GM12878 (cell line): ENCODE measurements around the gene B4GALT5. TPM values are rescaled to one million over a fixed set of nuclear protein-coding genes. Genes with fewer than 3 reads are reported as not detected.

Experiments used
- ATAC-seq: fragments of 200-7000 bp; cut with Tn5 transposase; 3 replicates; pipeline ENCODE4 v1.9.1; 2020; ENCODE audit warnings: mild to moderate bottlenecking, moderate library complexity
- BruUV-seq: library from RNA; stranded (reverse); fragments of 400-500 nt; replicated peaks from 2 replicates; lab custom pipeline; 2021; lab: Mats Ljungman, UMichigan
- CTCF ChIA-PET: fragments of 300-600 bp; sonication (Branson Sonifier 250); formaldehyde crosslinking; extraction: SDS; loops from one replicate; lab custom pipeline; 2021; ENCODE audit warnings: inconsistent platforms; lab: Yijun Ruan, JAX
- POLR2A ChIA-PET: fragments of 350-600 bp; formaldehyde crosslinking; extraction: SDS; loops from one replicate; lab custom pipeline; 2021; ENCODE audit warnings: inconsistent platforms; lab: Charles Lee
- RAD21 ChIA-PET: fragments of 300-600 bp; sonication (Branson Sonifier 250); formaldehyde crosslinking; loops from one replicate; lab custom pipeline; 2023; ENCODE audit warnings: antibody characterized with exemption; ENCODE audit not compliant: unreplicated experiment; lab: Charles Lee
- SMC1A ChIA-PET: fragments of 300-600 bp; sonication (Branson Sonifier 250); formaldehyde crosslinking; loops from one replicate; lab custom pipeline; 2023; ENCODE audit not compliant: unreplicated experiment, uncharacterized antibody; lab: Charles Lee
- DNase-seq: peaks from one replicate; pipeline ENCODE4 v3.0.0-alpha.2; 2011; ENCODE audit warnings: low read depth, low spot score
- FAIRE-seq: peaks from 3 replicates; lab custom pipeline; 2011; peaks lifted over from hg19 to GRCh38; lab: Jason Lieb, UNC
- H2AFZ ChIP-seq: 2 replicates; pipeline ENCODE4 v1.6.0; 2011; ENCODE audit warnings: low read depth, low read length, control low read depth; ENCODE audit not compliant: control insufficient read depth
- H3K27ac ChIP-seq: 2 replicates; pipeline ENCODE4 v1.5.1; 2011; ENCODE audit warnings: control low read depth; ENCODE audit not compliant: control insufficient read depth, insufficient read depth
- H3K27me3 ChIP-seq, 2 experiments: replicated peaks in 1 of 2; 2 replicates each; pipeline versions ENCODE4 v1.6.0 to v1.6.1; 2011; ENCODE audit warnings: low read length in 1 of 2; ENCODE audit not compliant: control insufficient read depth in 2 of 2, insufficient read depth in 2 of 2
- H3K36me3 ChIP-seq, 2 experiments: 2 replicates each; pipeline ENCODE4 v1.5.1; 2011; ENCODE audit warnings: low read length in 1 of 2; ENCODE audit not compliant: control insufficient read depth in 2 of 2, insufficient read depth in 2 of 2
- H3K4me1 ChIP-seq: 2 replicates; pipeline ENCODE4 v1.6.1; 2011; ENCODE audit warnings: mild to moderate bottlenecking, low read length, moderate library complexity, mixed read lengths; ENCODE audit not compliant: control insufficient read depth, insufficient read depth
- H3K4me2 ChIP-seq: 2 replicates; pipeline ENCODE4 v1.6.0; 2011; ENCODE audit warnings: control low read depth; ENCODE audit not compliant: control insufficient read depth, insufficient read depth
- H3K4me3 ChIP-seq: fragments of 200-600 bp; sonication (generic); 2 replicates; pipeline ENCODE4 v1.5.1; 2016
- H3K79me2 ChIP-seq: 2 replicates; pipeline ENCODE4 v1.6.0; 2011; ENCODE audit warnings: low read length; ENCODE audit not compliant: control insufficient read depth, insufficient read depth
- H3K9ac ChIP-seq: 2 replicates; pipeline ENCODE4 v1.8.0; 2011; ENCODE audit warnings: low read length, control low read depth, mixed read lengths; ENCODE audit not compliant: control insufficient read depth, insufficient read depth
- H3K9me3 ChIP-seq: replicated peaks from 3 replicates; pipeline ENCODE4 v1.5.1; 2011; ENCODE audit warnings: mild to moderate bottlenecking, low read length; ENCODE audit not compliant: control insufficient read depth, insufficient read depth
- H4K20me1 ChIP-seq: 2 replicates; pipeline ENCODE4 v1.6.0; 2011; ENCODE audit not compliant: control insufficient read depth, insufficient read depth
- EGR1 ChIP-seq, 2 experiments: IDR thresholded peaks; 1 replicate in 1 of 2; 2 replicates in 1 of 2; pipeline ENCODE4 v1.6.1; 2011 to 2012; ENCODE audit warnings: low read depth in 2 of 2, low read length in 2 of 2, borderline replicate concordance in 1 of 2, mild to moderate bottlenecking in 1 of 2, moderate library complexity in 1 of 2
- EP300 ChIP-seq, 2 experiments: fragments of 150-350 bp in 1 of 2; IDR thresholded peaks; 2 replicates each; pipeline ENCODE4 v1.6.1; 2011 to 2012; ENCODE audit warnings: low read depth in 2 of 2, low read length in 2 of 2, borderline replicate concordance in 1 of 2, improper control_type of control experiment in 1 of 2, inconsistent platforms in 1 of 2; ENCODE audit not compliant: control insufficient read depth in 1 of 2
- ETV6 ChIP-seq, 2 experiments: fragments of 450-650 bp in 1 of 2; IDR thresholded peaks in 1 of 2; conservative IDR thresholded peaks in 1 of 2; 2 replicates each; pipeline ENCODE4 v1.6.1; 2014; ENCODE audit warnings: antibody characterized with exemption in 1 of 2, borderline replicate concordance in 1 of 2, low read depth in 1 of 2, mild to moderate bottlenecking in 1 of 2, moderate library complexity in 1 of 2
- FOXK2 ChIP-seq: fragments of 450-650 bp; IDR thresholded peaks from 2 replicates; pipeline ENCODE4 v1.6.1; 2017; ENCODE audit warnings: mild to moderate bottlenecking, moderate library complexity
- KLF5 ChIP-seq: fragments of 450-650 bp; IDR thresholded peaks from 2 replicates; pipeline ENCODE4 v1.6.1; 2014; ENCODE audit warnings: mild to moderate bottlenecking; ENCODE audit not compliant: partially characterized antibody
- LARP7 ChIP-seq: fragments of 450-650 bp; IDR thresholded peaks from 2 replicates; pipeline ENCODE4 v1.6.1; 2017; ENCODE audit warnings: mild to moderate bottlenecking
- PAX5 ChIP-seq: IDR thresholded peaks from 2 replicates; pipeline ENCODE4 v1.6.1; 2011; ENCODE audit warnings: low read depth, low read length, borderline replicate concordance
- POLR2AphosphoS2 ChIP-seq: IDR thresholded peaks from 2 replicates; pipeline ENCODE4 v1.6.1; 2011; ENCODE audit warnings: low read depth, mild to moderate bottlenecking, low read length, improper control_type of control experiment, moderate library complexity
- SMC3 ChIP-seq: IDR thresholded peaks from 2 replicates; pipeline ENCODE4 v1.6.1; 2011; ENCODE audit warnings: low read length, improper control_type of control experiment, borderline replicate concordance
- SPI1 ChIP-seq: IDR thresholded peaks from 2 replicates; pipeline ENCODE4 v1.6.1; 2011; ENCODE audit warnings: low read depth, mild to moderate bottlenecking, low read length, moderate library complexity, borderline replicate concordance; ENCODE audit not compliant: insufficient read depth
- SRF ChIP-seq, 2 experiments: IDR thresholded peaks; 2 replicates each; pipeline ENCODE4 v1.6.1; 2011; ENCODE audit warnings: low read depth in 2 of 2, low read length in 2 of 2, mild to moderate bottlenecking in 1 of 2, moderate library complexity in 1 of 2
- TCF3 ChIP-seq: IDR thresholded peaks from 2 replicates; pipeline ENCODE4 v1.6.1; 2012; ENCODE audit warnings: low read depth, mild to moderate bottlenecking, low read length, borderline replicate concordance; ENCODE audit not compliant: insufficient read depth
- WRNIP1 ChIP-seq: IDR thresholded peaks from 2 replicates; pipeline ENCODE4 v1.6.1; 2011; ENCODE audit warnings: low read depth, low read length, improper control_type of control experiment, borderline replicate concordance
- YY1 ChIP-seq: IDR thresholded peaks from 2 replicates; pipeline ENCODE4 v1.6.1; 2011; ENCODE audit warnings: low read depth, mild to moderate bottlenecking, low read length
- ZNF207 ChIP-seq: fragments of 450-650 bp; IDR thresholded peaks from 2 replicates; pipeline ENCODE4 v1.6.1; 2014; ENCODE audit warnings: antibody characterized with exemption, mild to moderate bottlenecking, borderline replicate concordance
- WGBS: methylation state at CpG from one replicate; pipeline ENCODE4 v1.1.6; 2016; ENCODE audit warnings: low lambda C conversion rate; ENCODE audit not compliant: insufficient replicate concordance, insufficient coverage; ENCODE audit errors: missing lambda C conversion rate; 5-methylcytosine and 5-hydroxymethylcytosine counted together
- in situ Hi-C: fragments of 300-500 bp; cut with MboI; formaldehyde crosslinking; loops from 9 replicates; pipeline ENCODE4 v1.14.3; 2018; ENCODE audit warnings: mixed read lengths
- intact Hi-C: fragments of 100-400 bp; cut with micrococcal nuclease; formaldehyde crosslinking; loops from one replicate; pipeline ENCODE4 v1.14.2; 2022; ENCODE audit not compliant: unreplicated experiment
- polyA plus RNA-seq, 11 experiments: library from polyadenylated mRNA; depleted of rRNA in 4 of 11; unstranded in 6 of 11; stranded (reverse) in 5 of 11; fragments of >200 nt; fragmentation: Nextera tagmentation in 4 of 11; fragmentation: Illumina TruSeq in 1 of 11; extraction: Ambion mirVana in 4 of 11; extraction: Trizol in 1 of 11; gene quantifications; 1 replicate in 1 of 11; 2 replicates in 10 of 11; pipeline versions ENCODE4 v1.2.1 to v1.2.3, GENCODE V29; 2011 to 2016; ENCODE audit warnings: inconsistent platforms in 2 of 11, missing spikeins in 2 of 11, low read depth in 1 of 11
- total RNA-seq, 4 experiments: library from RNA; depleted of rRNA in 3 of 4; stranded (reverse); fragments of >200 nt in 3 of 4; fragmentation: Illumina TruSeq in 1 of 4; extraction: Trizol in 1 of 4; gene quantifications; 2 replicates each; pipeline versions ENCODE4 v1.2.1 to v1.2.3, GENCODE V29; 2013 to 2021
- TF ChIP-seq, protein P1 (sequence below): IDR thresholded peaks from 2 replicates; pipeline ENCODE4 v1.6.1; 2011; ENCODE audit warnings: low read depth, mild to moderate bottlenecking, low read length, moderate library complexity, borderline replicate concordance; ENCODE audit errors: extremely low read depth
- TF ChIP-seq, protein P2 (sequence below): IDR thresholded peaks from 2 replicates; pipeline ENCODE4 v1.6.1; 2012; ENCODE audit warnings: low read depth, low read length, improper control_type of control experiment
- TF ChIP-seq, protein P3 (sequence below): fragments of 450-650 bp; IDR thresholded peaks from 2 replicates; pipeline ENCODE4 v1.6.1; 2018; ENCODE audit warnings: borderline replicate concordance, mild to moderate bottlenecking; ENCODE audit not compliant: partially characterized antibody

The B4GALT5 gene
- total and polyA plus RNA-seq, 10 of the 15 experiments (the other 5 are each of a cell fraction or from before 2014, with no cell fraction given): 2.0 to 55.5 (median 20.2) TPM

DNA sequence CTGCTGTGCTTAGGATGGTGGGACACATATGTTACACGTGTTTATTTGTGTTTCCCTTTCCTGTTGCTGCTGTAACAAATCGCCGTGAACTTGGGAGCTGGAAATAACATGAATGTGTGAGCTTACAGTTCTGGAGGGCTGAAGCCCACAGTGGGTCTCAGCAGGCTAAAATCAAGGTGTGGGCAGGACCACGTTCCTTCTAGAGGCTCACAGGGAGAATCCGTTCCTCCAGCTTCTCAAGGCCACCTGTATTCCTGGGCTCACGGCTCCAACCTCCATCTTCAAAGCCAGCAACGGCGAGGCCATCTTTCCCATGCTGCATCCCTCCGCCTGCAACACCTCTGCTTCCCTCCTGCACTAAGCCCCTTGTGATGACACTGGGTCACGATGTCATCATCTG lies 118.3 kb downstream of the B4GALT5 start (continued):
- no peak for TF ChIP-seq SMC3
- TF ChIP-seq KLF5: no peak
- TF ChIP-seq FOXK2: no peak
- TF ChIP-seq TCF3: no peak
- TF ChIP-seq EGR1 (IDR thresholded peaks at IDR 0.05; ENCODE audit: borderline replicate concordance in 1 of 2, low read depth in 2 of 2, low read length in 2 of 2): no peak
- TF ChIP-seq, protein P1, sequence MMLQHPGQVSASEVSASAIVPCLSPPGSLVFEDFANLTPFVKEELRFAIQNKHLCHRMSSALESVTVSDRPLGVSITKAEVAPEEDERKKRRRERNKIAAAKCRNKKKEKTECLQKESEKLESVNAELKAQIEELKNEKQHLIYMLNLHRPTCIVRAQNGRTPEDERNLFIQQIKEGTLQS: no peak
- TF ChIP-seq, protein P2, sequence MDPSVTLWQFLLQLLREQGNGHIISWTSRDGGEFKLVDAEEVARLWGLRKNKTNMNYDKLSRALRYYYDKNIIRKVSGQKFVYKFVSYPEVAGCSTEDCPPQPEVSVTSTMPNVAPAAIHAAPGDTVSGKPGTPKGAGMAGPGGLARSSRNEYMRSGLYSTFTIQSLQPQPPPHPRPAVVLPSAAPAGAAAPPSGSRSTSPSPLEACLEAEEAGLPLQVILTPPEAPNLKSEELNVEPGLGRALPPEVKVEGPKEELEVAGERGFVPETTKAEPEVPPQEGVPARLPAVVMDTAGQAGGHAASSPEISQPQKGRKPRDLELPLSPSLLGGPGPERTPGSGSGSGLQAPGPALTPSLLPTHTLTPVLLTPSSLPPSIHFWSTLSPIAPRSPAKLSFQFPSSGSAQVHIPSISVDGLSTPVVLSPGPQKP: no peak
- TF ChIP-seq ZNF207: no peak

DNA sequence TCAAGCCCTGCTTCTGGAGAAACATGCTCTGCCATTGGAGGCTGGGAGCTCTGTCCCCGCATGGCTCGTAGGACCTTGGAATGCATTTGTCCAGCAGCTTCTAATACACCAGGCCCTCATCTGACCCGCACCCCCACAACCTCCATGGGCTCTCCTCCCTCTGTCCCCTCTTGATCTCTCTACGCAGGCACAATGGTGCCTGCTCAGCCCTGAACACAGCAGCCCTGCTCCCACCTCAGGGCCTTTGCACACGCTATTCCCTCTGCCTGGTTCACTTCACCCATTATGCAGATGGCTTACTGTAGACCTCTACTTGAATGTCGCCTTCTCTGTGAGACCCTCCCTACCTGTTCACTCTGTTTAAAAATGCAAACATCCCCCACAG lies 118.8 kb downstream of the B4GALT5 start:
- Histone ChIP-seq H3K9me3 (peaks cover 6% of the 10 kb centered on the region; the same call in 2 of the 3 replicates), H3K27me3 (no peaks in the 10 kb centered on the region; a peak in 2 of 4 replicates), H3K36me3 (no peaks in the 10 kb centered on the region), H3K4me1 (peaks cover 21% of the 10 kb centered on the region), H3K4me2 (no peak overlapping the region), H3K4me3 (no peak overlapping the region), H2AFZ (no peak overlapping the region), H3K9ac (no peak overlapping the region), H3K79me2 (no peaks in the 10 kb centered on the region), H4K20me1 (no peaks in the 10 kb centered on the region), H3K27ac (no peak overlapping the region)
- no TSS peak for BruUV-seq
- 97% methylated on average over 5 of the region's 6 CpGs for WGBS
- ATAC-seq (no peak), DNase-seq (no peak), FAIRE-seq (no peak)
- ChIA-PET CTCF (no interaction called here), SMC1A (interaction anchor here (0.7 kb wide), 1 partner anchor 12 kb away, joined by 3 read pairs; no protein-coding TSS in a partner anchor), RAD21 (no interaction called here), POLR2A (no interaction called here)
- in situ Hi-C loops (no loop called here), intact Hi-C loops (no loop called here)
- TF ChIP-seq LARP7: no peak
- TF ChIP-seq PAX5: no peak
- no peak for TF ChIP-seq ETV6 (conservative IDR thresholded peaks at IDR 0.05 in 1 of 2, IDR thresholded peaks at IDR 0.05 in 1 of 2; ENCODE audit: borderline replicate concordance in 1 of 2, low read depth in 1 of 2)
- TF ChIP-seq YY1: no peak
- TF ChIP-seq POLR2AphosphoS2: no peak
- TF ChIP-seq SPI1: no peak
- TF ChIP-seq EP300 (IDR thresholded peaks at IDR 0.05; ENCODE audit: borderline replicate concordance in 1 of 2, control insufficient read depth in 1 of 2, low read depth in 2 of 2, low read length in 2 of 2): no peak
- TF ChIP-seq, protein P3, sequence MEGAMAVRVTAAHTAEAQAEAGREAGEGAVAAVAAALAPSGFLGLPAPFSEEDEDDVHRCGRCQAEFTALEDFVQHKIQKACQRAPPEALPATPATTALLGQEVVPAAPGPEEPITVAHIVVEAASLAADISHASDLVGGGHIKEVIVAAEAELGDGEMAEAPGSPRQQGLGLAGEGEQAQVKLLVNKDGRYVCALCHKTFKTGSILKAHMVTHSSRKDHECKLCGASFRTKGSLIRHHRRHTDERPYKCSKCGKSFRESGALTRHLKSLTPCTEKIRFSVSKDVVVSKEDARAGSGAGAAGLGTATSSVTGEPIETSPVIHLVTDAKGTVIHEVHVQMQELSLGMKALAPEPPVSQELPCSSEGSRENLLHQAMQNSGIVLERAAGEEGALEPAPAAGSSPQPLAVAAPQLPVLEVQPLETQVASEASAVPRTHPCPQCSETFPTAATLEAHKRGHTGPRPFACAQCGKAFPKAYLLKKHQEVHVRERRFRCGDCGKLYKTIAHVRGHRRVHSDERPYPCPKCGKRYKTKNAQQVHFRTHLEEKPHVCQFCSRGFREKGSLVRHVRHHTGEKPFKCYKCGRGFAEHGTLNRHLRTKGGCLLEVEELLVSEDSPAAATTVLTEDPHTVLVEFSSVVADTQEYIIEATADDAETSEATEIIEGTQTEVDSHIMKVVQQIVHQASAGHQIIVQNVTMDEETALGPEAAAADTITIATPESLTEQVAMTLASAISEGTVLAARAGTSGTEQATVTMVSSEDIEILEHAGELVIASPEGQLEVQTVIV: no peak
- TF ChIP-seq WRNIP1: no peak
- no peak for TF ChIP-seq SRF (IDR thresholded peaks at IDR 0.05; ENCODE audit: low read depth in 2 of 2, low read length in 2 of 2)
